ENCODE measurements around the gene IL1A. TPM values are rescaled to one million over a fixed set of nuclear protein-coding genes. Genes with fewer than 3 reads are reported as not detected.

IL1A gene
- total and polyA plus RNA-seq, 9 of the 15 experiments (the other 6 are each of a cell fraction or from before 2014, with no cell fraction given) = 0.03 to 0.27 (median 0.14) TPM; not detected in 2

GRCh38 chr2:112793449-112793978 lies 9.2 kb upstream of the IL1A start (continued):
- TF ChIP-seq TEAD4 (IDR thresholded peaks at IDR 0.05; ENCODE audit: low read length) = no peak
- no peak for TF ChIP-seq TEAD4 (CRISPR knock-in tag; IDR thresholded peaks at IDR 0.05; ENCODE audit: borderline replicate concordance)
- no peak for TF ChIP-seq STAT6 (CRISPR knock-in tag; IDR thresholded peaks at IDR 0.05)
- no peak for TF ChIP-seq FOSL1 (tag; conservative IDR thresholded peaks at IDR 0.05)
- no peak for TF ChIP-seq RNF2 (IDR thresholded peaks at IDR 0.05)
- TF ChIP-seq PHB (CRISPR knock-in tag; IDR thresholded peaks at IDR 0.05) = no peak
- no peak for TF ChIP-seq SIX5 (IDR thresholded peaks at IDR 0.05; ENCODE audit: borderline replicate concordance in 1 of 2, insufficient read depth in 1 of 2, low read depth in 1 of 2, low read length in 2 of 2)
- no peak for TF ChIP-seq KHSRP (IDR thresholded peaks at IDR 0.05)
- no peak for TF ChIP-seq RAD21 (CRISPR knock-in tag; conservative IDR thresholded peaks at IDR 0.05 in 1 of 2, IDR thresholded peaks at IDR 0.05 in 1 of 2)
- TF ChIP-seq ZNF717 (CRISPR knock-in tag; IDR thresholded peaks at IDR 0.05) = no peak
- no peak for TF ChIP-seq TRIM28 (IDR thresholded peaks at IDR 0.05)
- TF ChIP-seq ZNF354B (CRISPR knock-in tag; IDR thresholded peaks at IDR 0.05) = no peak
- TF ChIP-seq GTF3C2 (IDR thresholded peaks at IDR 0.05; ENCODE audit: borderline replicate concordance, extremely low read depth, insufficient read length) = no peak
- TF ChIP-seq ZBTB17 (CRISPR knock-in tag; IDR thresholded peaks at IDR 0.05) = peak; percentile 80; the same call in 1 of the 2 replicates
- no peak for TF ChIP-seq ESRRB (CRISPR knock-in tag; IDR thresholded peaks at IDR 0.05; ENCODE audit: borderline replicate concordance)
- TF ChIP-seq KDM2B (CRISPR knock-in tag; IDR thresholded peaks at IDR 0.05) = no peak
- no peak for TF ChIP-seq ZBTB7A (IDR thresholded peaks at IDR 0.05; ENCODE audit: borderline replicate concordance, control insufficient read depth, low read depth, low read length)
- TF ChIP-seq ZNF217 (CRISPR knock-in tag; IDR thresholded peaks at IDR 0.05) = no peak
- TF ChIP-seq ETV1 (tag; conservative IDR thresholded peaks at IDR 0.05; ENCODE audit: low read depth) = 0 out of 2 replicates have a peak, but pooled peaks have one; percentile 24
- TF ChIP-seq ESRRA (IDR thresholded peaks at IDR 0.05; ENCODE audit: borderline replicate concordance, low read depth) = no peak
- TF ChIP-seq ZNF76 (CRISPR knock-in tag; IDR thresholded peaks at IDR 0.05; ENCODE audit: borderline replicate concordance) = 0 out of 2 replicates have a peak, but pooled peaks have one; percentile 44
- TF ChIP-seq POU5F1 (IDR thresholded peaks at IDR 0.05; ENCODE audit: borderline replicate concordance, low read depth, low read length, partially characterized antibody) = no peak
- TF ChIP-seq GATAD2B (IDR thresholded peaks at IDR 0.05; ENCODE audit: borderline replicate concordance) = no peak
- 0 out of 2 replicates have a peak, but pooled peaks have one; percentile 1 for TF ChIP-seq ZNF316 (IDR thresholded peaks at IDR 0.05)

All from K562 (cell line).